HepG2 (cell line): ENCODE measurements around the gene PPRC1. TPM values are rescaled to one million over a fixed set of nuclear protein-coding genes. Genes with fewer than 3 reads are reported as not detected.

Experiments
- MAFF ChIP-seq: IDR thresholded peaks from 2 replicates; pipeline ENCODE4 v1.6.1; 2011; ENCODE audit warnings: low read depth, low read length, improper control_type of control experiment
- MAZ ChIP-seq, 2 experiments: sonication (generic) in 1 of 2; formaldehyde crosslinking in 1 of 2; IDR thresholded peaks; 2 replicates each; pipeline versions ENCODE4 v1.5.0 to v1.6.1; 2012 to 2020; ENCODE audit warnings: low read depth in 2 of 2, mild to moderate bottlenecking in 2 of 2, borderline replicate concordance in 1 of 2, improper control_type of control experiment in 1 of 2, low read length in 1 of 2, missing genetic modification reagents in 1 of 2, moderate library complexity in 1 of 2
- NFE2 ChIP-seq: sonication (generic); formaldehyde crosslinking; IDR thresholded peaks from 2 replicates; pipeline ENCODE4 v1.4.0; 2020; ENCODE audit warnings: missing genetic modification reagents
- NR2F6 ChIP-seq, 2 experiments: IDR thresholded peaks; 2 replicates each; pipeline ENCODE4 v1.6.1; 2016; ENCODE audit warnings: antibody characterized with exemption in 1 of 2, mild to moderate bottlenecking in 1 of 2
- SAP130 ChIP-seq: IDR thresholded peaks from 2 replicates; pipeline ENCODE4 v1.6.1; 2016; ENCODE audit warnings: low read depth
- SIX4 ChIP-seq: sonication (generic); formaldehyde crosslinking; IDR thresholded peaks from 2 replicates; pipeline ENCODE4 v1.4.0; 2020; ENCODE audit warnings: missing genetic modification reagents
- ZFP62 ChIP-seq: sonication (generic); formaldehyde crosslinking; IDR thresholded peaks from 2 replicates; pipeline ENCODE4 v1.4.0; 2020; ENCODE audit warnings: missing genetic modification reagents
- ZNF256 ChIP-seq: sonication (generic); formaldehyde crosslinking; conservative IDR thresholded peaks from 2 replicates; pipeline ENCODE4 v1.4.0; 2020; ENCODE audit warnings: missing genetic modification reagents
- ZNF570 ChIP-seq: sonication (generic); formaldehyde crosslinking; IDR thresholded peaks from 2 replicates; pipeline ENCODE4 v1.4.0; 2020; ENCODE audit warnings: mild to moderate bottlenecking, missing genetic modification reagents, borderline replicate concordance
- ZSCAN12 ChIP-seq: sonication (generic); formaldehyde crosslinking; IDR thresholded peaks from 2 replicates; pipeline ENCODE4 v1.9.0; 2021; ENCODE audit warnings: mild to moderate bottlenecking, missing genetic modification reagents
- polyA plus RNA-seq, 8 experiments: library from polyadenylated mRNA; depleted of rRNA in 3 of 8; stranded (reverse) in 7 of 8; unstranded in 1 of 8; fragments of >200 nt; fragmentation: Illumina TruSeq in 4 of 8; extraction: Trizol in 4 of 8; gene quantifications; 2 replicates each; pipeline versions ENCODE4 v1.2.1 to v1.2.3, GENCODE V29; 2011 to 2016; ENCODE audit warnings: low read depth in 4 of 8, missing spikeins in 1 of 8, mixed read lengths in 1 of 8; ENCODE audit not compliant: insufficient read depth in 1 of 8
- total RNA-seq, 5 experiments: library from RNA; depleted of rRNA; stranded (reverse); fragments of >200 nt; fragmentation: Illumina TruSeq; extraction: Trizol; gene quantifications; 2 replicates each; pipeline ENCODE4 v1.2.3, GENCODE V29; 2016; ENCODE audit warnings: low read depth in 1 of 5
- TF ChIP-seq, protein P1 (sequence below): sonication (generic); formaldehyde crosslinking; IDR thresholded peaks from 2 replicates; pipeline ENCODE4 v1.5.0; 2020; ENCODE audit warnings: mild to moderate bottlenecking, missing genetic modification reagents, borderline replicate concordance
- TF ChIP-seq, protein P2 (sequence below): IDR thresholded peaks from 2 replicates; pipeline ENCODE4 v1.6.1; 2012; ENCODE audit warnings: inconsistent platforms
- TF ChIP-seq, protein P3 (sequence below): sonication (generic); formaldehyde crosslinking; IDR thresholded peaks from 2 replicates; pipeline ENCODE4 v1.4.0; 2020; ENCODE audit warnings: mild to moderate bottlenecking, missing genetic modification reagents

Gene PPRC1
- total and polyA plus RNA-seq, 2 of the 13 experiments (the other 11 are each of a cell fraction or from before 2014, with no cell fraction given) = 18.7 to 24.2 TPM

DNA sequence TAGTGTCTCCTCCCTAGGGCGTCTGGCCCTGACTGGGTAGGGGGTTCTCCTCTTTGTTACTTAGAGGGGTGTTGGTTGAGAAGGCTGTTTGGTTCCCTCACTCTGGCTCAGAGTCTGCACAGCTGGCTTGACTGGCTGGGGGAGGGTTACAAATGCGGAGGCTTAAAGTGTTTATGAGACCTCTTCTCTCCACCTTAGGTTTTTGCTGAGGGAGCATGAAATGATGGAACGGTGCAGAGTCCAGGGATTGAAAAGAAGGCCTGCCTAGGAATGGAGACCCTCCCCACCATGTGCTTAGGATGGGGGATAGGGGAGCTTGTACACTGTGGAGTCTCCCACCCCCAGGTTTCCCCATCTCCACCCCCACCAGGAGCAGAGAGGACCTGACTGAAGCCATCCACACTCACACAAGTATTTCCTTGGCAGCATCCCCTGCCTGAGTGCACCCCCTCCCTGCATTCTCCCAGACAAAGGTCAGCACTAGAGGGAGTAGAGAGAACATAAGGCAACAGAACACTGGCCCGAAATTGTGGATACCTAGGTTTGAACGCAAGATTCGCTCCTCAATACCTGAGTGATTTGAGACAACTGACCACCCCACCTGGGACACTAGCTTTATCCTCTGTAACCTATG, 11.0 kb upstream of the PPRC1 start (continued):
- no peak for TF ChIP-seq SIX4 (CRISPR knock-in tag)
- 0 out of 2 replicates have a peak, but pooled peaks have one; percentile 25 for TF ChIP-seq MAZ (IDR thresholded peaks at IDR 0.05; ENCODE audit: borderline replicate concordance, low read depth, low read length)
- no peak for TF ChIP-seq MAZ (CRISPR knock-in tag; IDR thresholded peaks at IDR 0.05; ENCODE audit: low read depth)
- no peak for TF ChIP-seq NFE2 (CRISPR knock-in tag)
- TF ChIP-seq, protein P1, sequence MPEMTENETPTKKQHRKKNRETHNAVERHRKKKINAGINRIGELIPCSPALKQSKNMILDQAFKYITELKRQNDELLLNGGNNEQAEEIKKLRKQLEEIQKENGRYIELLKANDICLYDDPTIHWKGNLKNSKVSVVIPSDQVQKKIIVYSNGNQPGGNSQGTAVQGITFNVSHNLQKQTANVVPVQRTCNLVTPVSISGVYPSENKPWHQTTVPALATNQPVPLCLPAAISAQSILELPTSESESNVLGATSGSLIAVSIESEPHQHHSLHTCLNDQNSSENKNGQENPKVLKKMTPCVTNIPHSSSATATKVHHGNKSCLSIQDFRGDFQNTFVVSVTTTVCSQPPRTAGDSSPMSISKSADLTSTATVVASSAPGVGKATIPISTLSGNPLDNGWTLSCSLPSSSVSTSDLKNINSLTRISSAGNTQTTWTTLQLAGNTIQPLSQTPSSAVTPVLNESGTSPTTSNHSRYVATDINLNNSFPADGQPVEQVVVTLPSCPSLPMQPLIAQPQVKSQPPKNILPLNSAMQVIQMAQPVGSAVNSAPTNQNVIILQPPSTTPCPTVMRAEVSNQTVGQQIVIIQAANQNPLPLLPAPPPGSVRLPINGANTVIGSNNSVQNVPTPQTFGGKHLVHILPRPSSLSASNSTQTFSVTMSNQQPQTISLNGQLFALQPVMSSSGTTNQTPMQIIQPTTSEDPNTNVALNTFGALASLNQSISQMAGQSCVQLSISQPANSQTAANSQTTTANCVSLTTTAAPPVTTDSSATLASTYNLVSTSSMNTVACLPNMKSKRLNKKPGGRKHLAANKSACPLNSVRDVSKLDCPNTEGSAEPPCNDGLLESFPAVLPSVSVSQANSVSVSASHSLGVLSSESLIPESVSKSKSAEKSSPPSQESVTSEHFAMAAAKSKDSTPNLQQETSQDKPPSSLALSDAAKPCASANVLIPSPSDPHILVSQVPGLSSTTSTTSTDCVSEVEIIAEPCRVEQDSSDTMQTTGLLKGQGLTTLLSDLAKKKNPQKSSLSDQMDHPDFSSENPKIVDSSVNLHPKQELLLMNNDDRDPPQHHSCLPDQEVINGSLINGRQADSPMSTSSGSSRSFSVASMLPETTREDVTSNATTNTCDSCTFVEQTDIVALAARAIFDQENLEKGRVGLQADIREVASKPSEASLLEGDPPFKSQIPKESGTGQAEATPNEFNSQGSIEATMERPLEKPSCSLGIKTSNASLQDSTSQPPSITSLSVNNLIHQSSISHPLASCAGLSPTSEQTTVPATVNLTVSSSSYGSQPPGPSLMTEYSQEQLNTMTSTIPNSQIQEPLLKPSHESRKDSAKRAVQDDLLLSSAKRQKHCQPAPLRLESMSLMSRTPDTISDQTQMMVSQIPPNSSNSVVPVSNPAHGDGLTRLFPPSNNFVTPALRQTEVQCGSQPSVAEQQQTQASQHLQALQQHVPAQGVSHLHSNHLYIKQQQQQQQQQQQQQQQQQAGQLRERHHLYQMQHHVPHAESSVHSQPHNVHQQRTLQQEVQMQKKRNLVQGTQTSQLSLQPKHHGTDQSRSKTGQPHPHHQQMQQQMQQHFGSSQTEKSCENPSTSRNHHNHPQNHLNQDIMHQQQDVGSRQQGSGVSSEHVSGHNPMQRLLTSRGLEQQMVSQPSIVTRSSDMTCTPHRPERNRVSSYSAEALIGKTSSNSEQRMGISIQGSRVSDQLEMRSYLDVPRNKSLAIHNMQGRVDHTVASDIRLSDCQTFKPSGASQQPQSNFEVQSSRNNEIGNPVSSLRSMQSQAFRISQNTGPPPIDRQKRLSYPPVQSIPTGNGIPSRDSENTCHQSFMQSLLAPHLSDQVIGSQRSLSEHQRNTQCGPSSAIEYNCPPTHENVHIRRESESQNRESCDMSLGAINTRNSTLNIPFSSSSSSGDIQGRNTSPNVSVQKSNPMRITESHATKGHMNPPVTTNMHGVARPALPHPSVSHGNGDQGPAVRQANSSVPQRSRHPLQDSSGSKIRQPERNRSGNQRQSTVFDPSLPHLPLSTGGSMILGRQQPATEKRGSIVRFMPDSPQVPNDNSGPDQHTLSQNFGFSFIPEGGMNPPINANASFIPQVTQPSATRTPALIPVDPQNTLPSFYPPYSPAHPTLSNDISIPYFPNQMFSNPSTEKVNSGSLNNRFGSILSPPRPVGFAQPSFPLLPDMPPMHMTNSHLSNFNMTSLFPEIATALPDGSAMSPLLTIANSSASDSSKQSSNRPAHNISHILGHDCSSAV = no peak
- no peak for TF ChIP-seq ZNF570 (CRISPR knock-in tag)
- TF ChIP-seq ZSCAN12 (CRISPR knock-in tag) = no peak
- TF ChIP-seq ZNF256 (CRISPR knock-in tag) = no peak
- TF ChIP-seq, protein P2, sequence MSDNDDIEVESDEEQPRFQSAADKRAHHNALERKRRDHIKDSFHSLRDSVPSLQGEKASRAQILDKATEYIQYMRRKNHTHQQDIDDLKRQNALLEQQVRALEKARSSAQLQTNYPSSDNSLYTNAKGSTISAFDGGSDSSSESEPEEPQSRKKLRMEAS = no peak
- TF ChIP-seq MAFF = 0 out of 2 replicates have a peak, but pooled peaks have one; percentile 3
- TF ChIP-seq SAP130 (CRISPR knock-in tag) = peak; percentile 43; the same call in 1 of the 2 replicates
- TF ChIP-seq, protein P3, sequence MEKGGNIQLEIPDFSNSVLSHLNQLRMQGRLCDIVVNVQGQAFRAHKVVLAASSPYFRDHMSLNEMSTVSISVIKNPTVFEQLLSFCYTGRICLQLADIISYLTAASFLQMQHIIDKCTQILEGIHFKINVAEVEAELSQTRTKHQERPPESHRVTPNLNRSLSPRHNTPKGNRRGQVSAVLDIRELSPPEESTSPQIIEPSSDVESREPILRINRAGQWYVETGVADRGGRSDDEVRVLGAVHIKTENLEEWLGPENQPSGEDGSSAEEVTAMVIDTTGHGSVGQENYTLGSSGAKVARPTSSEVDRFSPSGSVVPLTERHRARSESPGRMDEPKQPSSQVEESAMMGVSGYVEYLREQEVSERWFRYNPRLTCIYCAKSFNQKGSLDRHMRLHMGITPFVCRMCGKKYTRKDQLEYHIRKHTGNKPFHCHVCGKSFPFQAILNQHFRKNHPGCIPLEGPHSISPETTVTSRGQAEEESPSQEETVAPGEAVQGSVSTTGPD = no peak
- TF ChIP-seq NR2F6 (IDR thresholded peaks at IDR 0.05) = peak; percentile 62; the same call in 1 of the 2 replicates
- TF ChIP-seq NR2F6 (CRISPR knock-in tag; IDR thresholded peaks at IDR 0.05) = peak; percentile 84
- no peak for TF ChIP-seq ZFP62 (CRISPR knock-in tag)
